Transverse colon (tissue), 4 donors: ENCODE data around the gene CNNM3. TPM values are rescaled to one million over a fixed set of nuclear protein-coding genes. Genes with fewer than 3 reads are reported as not detected.

Experiments
- DNase-seq: peaks from one replicate; pipeline ENCODE4 v3.0.0-alpha.2; 2019
- H3K27ac ChIP-seq, 4 donors: fragments of 200-600 bp; sonication (generic); 2 replicates each; pipeline ENCODE4 v1.5.1; 2016 to 2018; ENCODE audit warnings: inconsistent platforms in 4 of 4
- H3K27me3 ChIP-seq: fragments of 200-600 bp; sonication (generic); 2 replicates; pipeline ENCODE4 v1.5.1; 2017; ENCODE audit warnings: inconsistent platforms
- H3K36me3 ChIP-seq, 4 donors: fragments of 200-600 bp; sonication (generic); 2 replicates each; pipeline ENCODE4 v1.5.1; 2017 to 2019; ENCODE audit warnings: inconsistent platforms in 4 of 4
- H3K4me1 ChIP-seq, 4 donors: fragments of 200-600 bp; sonication (generic); 2 replicates each; pipeline ENCODE4 v1.5.1; 2017 to 2020; ENCODE audit warnings: inconsistent platforms in 4 of 4
- H3K4me3 ChIP-seq, 4 donors: fragments of 200-600 bp; sonication (generic); 1 replicate in 1 of 4; 2 replicates in 3 of 4; pipeline versions ENCODE4 v1.5.1 to v1.6.1; 2017 to 2019; ENCODE audit warnings: inconsistent platforms in 4 of 4
- H3K9me3 ChIP-seq, 2 donors: fragments of 200-600 bp; sonication (generic); 2 replicates each; pipeline ENCODE4 v1.5.1; 2017 to 2019; ENCODE audit warnings: inconsistent platforms in 2 of 2
- EP300 ChIP-seq: sonication (generic); formaldehyde crosslinking; IDR thresholded peaks from one replicate; pipeline ENCODE4 v1.6.1; 2017; ENCODE audit warnings: antibody characterized with exemption, low read depth
- POLR2A ChIP-seq: fragments of 450-650 bp; IDR thresholded peaks from one replicate; pipeline ENCODE4 v1.6.1; 2016; ENCODE audit warnings: antibody characterized with exemption, mild to moderate bottlenecking, moderate library complexity
- POLR2AphosphoS5 ChIP-seq, 3 donors: sonication (generic); formaldehyde crosslinking; IDR thresholded peaks; one replicate each; pipeline ENCODE4 v1.6.1; 2016; ENCODE audit warnings: antibody characterized with exemption in 3 of 3
- WGBS, 2 donors: methylation state at CpG; one replicate each; pipeline ENCODE4 v1.1.5; 2018; ENCODE audit warnings: low coverage in 1 of 2; 5-methylcytosine and 5-hydroxymethylcytosine counted together
- in situ Hi-C, 4 donors: fragments of 200-750 bp; cut with MboI; loops; one replicate each; pipeline versions ENCODE4 v1.15.0 to v1.15.1; 2017; ENCODE audit warnings: low sequenced_read_pairs in 3 of 4, low pct_ligation_motif_present in 1 of 4, low pct_unique_long_range_greater_than_20kb in 1 of 4
- intact Hi-C: fragments of 100-400 bp; cut with DNase I; formaldehyde crosslinking; loops from one replicate; pipeline ENCODE4 v1.15.1; 2023; ENCODE audit warnings: low total_unique reads
- total RNA-seq, 4 donors: library from RNA; depleted of rRNA; stranded (reverse); fragments of >200 nt; gene quantifications; one replicate each; pipeline ENCODE4 v1.1.0, GENCODE V29; 2016
- TF ChIP-seq, protein P1 (sequence below), 5 experiments: fragments of 200-600 bp in 3 of 5; fragments of 450-650 bp in 2 of 5; sonication (generic) in 3 of 5; IDR thresholded peaks; 1 replicate in 2 of 5; 2 replicates in 3 of 5; pipeline ENCODE4 v1.5.1; 2016 to 2017; ENCODE audit warnings: antibody characterized with exemption in 5 of 5, inconsistent platforms in 3 of 5, mild to moderate bottlenecking in 2 of 5, moderate library complexity in 1 of 5

Gene CNNM3
- total RNA-seq, 4 donors from 2014 or later: 14.2 to 54.3 (median 22.3) TPM

GRCh38 chr2:96868555-96869280, 52.6 kb downstream of the CNNM3 start:
- in situ Hi-C loops (no loop called here), intact Hi-C loops (loop anchor here (1.0 kb wide), 1 partner anchor 39 kb away; no protein-coding TSS in a partner anchor)
- Histone ChIP-seq H3K9me3 (no peaks in the 10 kb centered on the region), H3K4me1 (peaks cover 24 to 45% (median 39%) of the 10 kb centered on the region in 4 donors), H3K27me3 (no peaks in the 10 kb centered on the region), H3K27ac (peak overlapping the region; percentile 94 to 100 (median 96)), H3K4me3 (peak overlapping the region; percentile 73 to 79 (median 77)), H3K36me3 (peaks cover 0 to 16% (median 6%) of the 10 kb centered on the region in 4 donors)
- TF ChIP-seq, protein P1, sequence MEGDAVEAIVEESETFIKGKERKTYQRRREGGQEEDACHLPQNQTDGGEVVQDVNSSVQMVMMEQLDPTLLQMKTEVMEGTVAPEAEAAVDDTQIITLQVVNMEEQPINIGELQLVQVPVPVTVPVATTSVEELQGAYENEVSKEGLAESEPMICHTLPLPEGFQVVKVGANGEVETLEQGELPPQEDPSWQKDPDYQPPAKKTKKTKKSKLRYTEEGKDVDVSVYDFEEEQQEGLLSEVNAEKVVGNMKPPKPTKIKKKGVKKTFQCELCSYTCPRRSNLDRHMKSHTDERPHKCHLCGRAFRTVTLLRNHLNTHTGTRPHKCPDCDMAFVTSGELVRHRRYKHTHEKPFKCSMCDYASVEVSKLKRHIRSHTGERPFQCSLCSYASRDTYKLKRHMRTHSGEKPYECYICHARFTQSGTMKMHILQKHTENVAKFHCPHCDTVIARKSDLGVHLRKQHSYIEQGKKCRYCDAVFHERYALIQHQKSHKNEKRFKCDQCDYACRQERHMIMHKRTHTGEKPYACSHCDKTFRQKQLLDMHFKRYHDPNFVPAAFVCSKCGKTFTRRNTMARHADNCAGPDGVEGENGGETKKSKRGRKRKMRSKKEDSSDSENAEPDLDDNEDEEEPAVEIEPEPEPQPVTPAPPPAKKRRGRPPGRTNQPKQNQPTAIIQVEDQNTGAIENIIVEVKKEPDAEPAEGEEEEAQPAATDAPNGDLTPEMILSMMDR (IDR thresholded peaks at IDR 0.05): peak; percentile 55 to 66 (median 61)
- TF ChIP-seq POLR2A (no peak), POLR2AphosphoS5 (IDR thresholded peaks at IDR 0.05) (peak; percentile 57 to 74 (median 73))
- DNase-seq: peak; percentile 85
- WGBS, 2 donors: 0% methylated on average over 2 of the region's 76 CpGs; no CpG with 5 or more reads in 1 of the 2 donors

DNA sequence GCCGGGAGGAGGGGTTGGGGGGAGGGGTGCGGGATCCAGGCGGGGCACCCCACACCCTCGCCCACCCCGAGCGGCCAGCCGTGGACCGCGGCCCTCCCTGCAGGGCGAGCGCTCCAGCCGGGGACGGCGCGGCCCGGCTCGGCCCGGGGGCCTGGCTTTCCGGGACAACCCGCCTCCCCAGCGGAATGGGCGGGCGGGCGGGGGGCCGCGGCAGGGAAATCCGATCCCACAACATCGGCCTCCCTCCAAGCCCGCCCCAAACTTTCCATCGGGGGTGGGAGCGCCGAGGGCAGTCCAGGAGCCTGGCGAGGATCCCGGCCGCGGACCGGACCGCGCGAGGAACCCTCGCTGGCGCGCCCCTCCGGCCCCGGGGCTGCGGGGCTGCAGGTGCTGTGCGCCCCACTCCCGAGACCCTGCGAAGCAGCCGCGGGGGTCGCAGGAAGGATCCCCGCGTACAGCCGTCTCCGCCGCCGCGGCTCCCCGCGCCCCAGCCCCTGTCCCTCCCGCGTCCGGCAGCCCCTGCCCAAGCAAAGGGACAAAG, 53.3 kb downstream of the CNNM3 start:
- Histone ChIP-seq H3K4me3 (peak overlapping the region; percentile 73 to 79 (median 77)), H3K27ac (peak overlapping the region; percentile 94 to 100 (median 96)), H3K9me3 (no peaks in the 10 kb centered on the region), H3K36me3 (peaks cover 0 to 11% (median 4%) of the 10 kb centered on the region in 4 donors), H3K27me3 (no peaks in the 10 kb centered on the region), H3K4me1 (peaks cover 24 to 49% (median 41%) of the 10 kb centered on the region in 4 donors)
- 0% methylated on average over 17 of the region's 64 CpGs; no CpG with 5 or more reads in 1 of the 2 donors for WGBS, 2 donors
- intact Hi-C loops (loop anchor here (1.0 kb wide), 1 partner anchor 38 kb away; no protein-coding TSS in a partner anchor), in situ Hi-C loops (no loop called here)
- TF ChIP-seq POLR2A (no peak), POLR2AphosphoS5 (IDR thresholded peaks at IDR 0.05) (peak in 1 of 3 donors; percentile 7)
- TF ChIP-seq, protein P1 (IDR thresholded peaks at IDR 0.05): peak in 1 of 5 experiments; percentile 27
- peak; percentile 72 for DNase-seq

GRCh38 chr2:96869822-96870625, 54.0 kb downstream of the CNNM3 start, which contains the start of gene SEMA4C:
SEMA4C (minus strand) TSS chr2:96870080; CDS start chr2:96867886, 2,194 bp downstream.
- H3K27me3 ChIP-seq: no peaks in the 10 kb centered on the region
- H3K36me3 ChIP-seq: peaks cover 0 to 4% (median 1%) of the 10 kb centered on the region in 4 donors
- H3K9me3 ChIP-seq: no peaks in the 10 kb centered on the region
- in situ Hi-C loops (no loop called here), intact Hi-C loops (loop anchor here (1.0 kb wide), 1 partner anchor 37 kb away; no protein-coding TSS in a partner anchor)
- peak within 1 kb of the TSS; percentile 94 to 100 (median 96) for H3K27ac ChIP-seq
- no peak for TF ChIP-seq EP300
- TF ChIP-seq POLR2AphosphoS5 (IDR thresholded peaks at IDR 0.05): peak; percentile 61 to 81 (median 65)
- 0% methylated on average over 32 of the region's 93 CpGs; no CpG with 5 or more reads in 1 of the 2 donors for WGBS, 2 donors
- H3K4me3 ChIP-seq: peak within 1 kb of the TSS; percentile 73 to 79 (median 77)
- peak; percentile 64 for DNase-seq
- H3K4me1 ChIP-seq: peaks cover 24 to 47% (median 38%) of the 10 kb centered on the region in 4 donors

GRCh38 chr2:96870626-96871255, 54.7 kb downstream of the CNNM3 start:
- peak; percentile 73 for DNase-seq
- in situ Hi-C loops: no loop called here
- TF ChIP-seq, protein P1 (IDR thresholded peaks at IDR 0.05): no peak
- TF ChIP-seq POLR2AphosphoS5 (IDR thresholded peaks at IDR 0.05) (peak in 1 of 3 donors; percentile 37), EP300 (no peak), POLR2A (peak; percentile 21)
- Histone ChIP-seq H3K27me3 (no peaks in the 10 kb centered on the region), H3K36me3 (no peaks in the 10 kb centered on the region), H3K9me3 (no peaks in the 10 kb centered on the region), H3K4me1 (peaks cover 24 to 47% (median 38%) of the 10 kb centered on the region in 4 donors), H3K27ac (peak overlapping the region; percentile 94 to 100 (median 96)), H3K4me3 (peak overlapping the region; percentile 73 to 79 (median 77))
- 7% methylated on average over 11 of the region's 13 CpGs; no CpG with 5 or more reads in 1 of the 2 donors for WGBS, 2 donors
- intact Hi-C loops: no loop called here
